ENCODE results near the gene DIPK1A. TPM values are rescaled to one million over a fixed set of nuclear protein-coding genes. Genes with fewer than 3 reads are reported as not detected.
"Not testable (repeated sequence)": the region's sequence is repeated elsewhere in the genome, so short reads cannot be mapped to it uniquely, and the experiment has no call there.

The DIPK1A gene
- total RNA-seq, 4 donors from 2014 or later = 3.1 to 9.9 (median 4.9) TPM

GRCh38 chr1:92901126-92901525, 60.1 kb downstream of the DIPK1A start:
- Histone ChIP-seq H3K4me1 (no peaks in the 10 kb centered on the region), H3K36me3 (no peaks in the 10 kb centered on the region), H3K9me3 (no peaks in the 10 kb centered on the region), H3K27ac (no peak overlapping the region), H3K4me3 (no peak overlapping the region), H3K27me3 (no peaks in the 10 kb centered on the region)
- intact Hi-C loops (cut with DNase I) = no loop called here
- 100% methylated on average over 1 of the region's 1 CpG; no CpG with 5 or more reads in 1 of the 2 donors for WGBS, 2 donors
- DNase-seq = no peak
- TF ChIP-seq CTCF (IDR thresholded peaks at IDR 0.05) (no peak), POLR2A (IDR thresholded peaks at IDR 0.05) (no peak)

GRCh38 chr1:92900539-92900938, 60.7 kb downstream of the DIPK1A start:
- H3K4me3 ChIP-seq = no peak overlapping the region
- no peaks in the 10 kb centered on the region for H3K9me3 ChIP-seq
- TF ChIP-seq POLR2A (IDR thresholded peaks at IDR 0.05) (no peak), CTCF (IDR thresholded peaks at IDR 0.05) (no peak)
- intact Hi-C loops (cut with DNase I) = no loop called here
- DNase-seq = no peak
- no peaks in the 10 kb centered on the region for H3K4me1 ChIP-seq
- H3K36me3 ChIP-seq = no peaks in the 10 kb centered on the region
- H3K27me3 ChIP-seq = no peaks in the 10 kb centered on the region
- no peak overlapping the region for H3K27ac ChIP-seq

GRCh38 chr1:92899780-92900179, 61.5 kb downstream of the DIPK1A start:
- DNase-seq = no peak
- no peak for TF ChIP-seq CTCF (IDR thresholded peaks at IDR 0.05)
- TF ChIP-seq POLR2A (IDR thresholded peaks at IDR 0.05) = no peak

GRCh38 chr1:92898053-92898452, 63.2 kb downstream of the DIPK1A start:
- H3K4me1 ChIP-seq; H3K27ac ChIP-seq; DNase-seq; intact Hi-C loops (cut with DNase I); H3K4me3 ChIP-seq; H3K36me3 ChIP-seq; H3K9me3 ChIP-seq; H3K27me3 ChIP-seq: not testable (repeated sequence)
- 71 to 75% methylated on average over 1 to 2 of the region's 2 CpGs for WGBS, 2 donors

More at GRCh38 chr1:92899780-92900179, 61.5 kb downstream of the DIPK1A start:
- Histone ChIP-seq H3K4me1 (no peaks in the 10 kb centered on the region), H3K36me3 (no peaks in the 10 kb centered on the region), H3K27ac (no peak overlapping the region), H3K27me3 (no peaks in the 10 kb centered on the region), H3K4me3 (no peak overlapping the region), H3K9me3 (no peaks in the 10 kb centered on the region)
- intact Hi-C loops (cut with DNase I) = no loop called here

- Histone ChIP-seq H3K36me3 (no peaks in the 10 kb centered on the region), H3K4me1 (no peaks in the 10 kb centered on the region), H3K27ac (no peak overlapping the region), H3K4me3 (no peak overlapping the region), H3K27me3 (no peaks in the 10 kb centered on the region), H3K9me3 (peaks cover 0 to 8% (median 0%) of the 10 kb centered on the region in 3 donors)
- no peak for TF ChIP-seq POLR2A (IDR thresholded peaks at IDR 0.05)
- no peak for TF ChIP-seq CTCF (IDR thresholded peaks at IDR 0.05)
- intact Hi-C loops (cut with DNase I) = no loop called here
- no peak for DNase-seq
- 95 to 100% methylated on average over 2 of the region's 2 CpGs for WGBS, 2 donors
These were observed 73.8 kb downstream of the DIPK1A start for GRCh38 chr1:92887465-92887864.

GRCh38 chr1:92886886-92887419, 74.3 kb downstream of the DIPK1A start:
- Histone ChIP-seq H3K4me1 (no peaks in the 10 kb centered on the region), H3K27me3 (no peaks in the 10 kb centered on the region), H3K36me3 (no peaks in the 10 kb centered on the region), H3K4me3 (no peak overlapping the region), H3K9me3 (peaks cover 0 to 5% (median 0%) of the 10 kb centered on the region in 3 donors), H3K27ac (no peak overlapping the region)
- no peak for DNase-seq
- no peak for TF ChIP-seq CTCF (IDR thresholded peaks at IDR 0.05)
- TF ChIP-seq POLR2A (IDR thresholded peaks at IDR 0.05) = no peak
- 92% methylated on average over 2 of the region's 2 CpGs for WGBS, 2 donors
- intact Hi-C loops (cut with DNase I) = no loop called here

Measured in esophagus squamous epithelium (tissue), 5 donors.